Superior temporal gyrus (tissue), 1 donor: ENCODE data around the gene ATG7.
"Not testable (repeated sequence)": the region's sequence is repeated elsewhere in the genome, so short reads cannot be mapped to it uniquely, and the experiment has no call there.

Experiments
- DNase-seq: peaks from one replicate; pipeline ENCODE4 v3.0.0-alpha.2; 2016; ENCODE audit errors: extremely low spot score

Gene ATG7

DNA sequence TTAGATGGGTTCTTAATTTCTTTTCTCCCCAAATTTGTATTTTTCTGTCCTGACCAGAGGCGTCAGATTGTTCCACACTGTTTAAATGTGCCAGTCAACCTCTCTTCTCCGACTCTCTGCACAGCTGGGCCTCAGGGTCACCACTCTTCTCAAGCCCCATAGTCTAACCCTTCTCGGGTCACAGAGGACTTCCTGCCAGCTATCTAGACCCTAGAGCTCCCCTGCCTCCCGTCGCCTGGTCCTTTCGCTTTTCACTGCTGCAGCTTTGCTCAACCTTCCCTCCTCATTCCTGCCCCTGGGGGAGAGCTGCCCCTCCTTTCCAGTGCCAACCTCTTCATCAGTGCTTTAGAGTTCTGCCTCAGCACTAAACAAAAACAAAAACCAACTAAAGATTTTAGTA, 151.7 kb downstream of the ATG7 start:
- DNase-seq, result no peak

DNA sequence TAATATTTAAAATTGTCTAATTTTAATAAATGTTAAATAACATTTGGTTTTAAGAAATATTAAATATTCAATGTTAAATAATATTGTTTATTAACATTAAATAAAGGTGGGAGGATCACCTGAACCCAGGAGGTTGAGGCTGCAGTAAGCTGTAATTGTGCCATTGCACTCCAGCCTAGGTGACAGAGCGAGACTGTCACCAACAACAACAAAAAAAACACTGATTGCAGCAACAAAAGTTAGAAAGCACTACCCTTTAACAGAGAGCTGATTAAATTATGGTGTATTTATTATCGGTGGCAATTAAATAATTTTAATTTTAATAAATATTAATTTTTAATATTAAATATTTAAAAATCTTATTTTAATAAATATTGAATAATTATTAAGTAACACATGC, 152.1 kb downstream of the ATG7 start:
- no peak for DNase-seq

DNA sequence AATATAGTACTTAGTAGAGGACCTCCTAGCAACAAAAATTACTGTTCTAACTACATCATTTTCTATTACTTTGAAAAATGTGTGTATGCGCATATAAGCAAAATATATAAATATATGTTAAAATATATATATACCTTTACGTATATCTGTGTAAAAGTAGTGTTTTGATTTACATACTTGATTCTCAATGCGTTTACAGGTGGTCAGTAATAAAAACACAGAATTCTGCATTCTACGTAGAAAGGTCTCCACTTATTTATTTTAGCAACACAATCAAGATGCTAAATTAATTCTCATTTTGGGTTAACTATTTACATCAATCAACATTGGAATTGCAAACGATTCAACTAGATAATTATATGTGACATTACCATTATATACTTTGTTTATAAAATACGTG, 158.0 kb downstream of the ATG7 start:
- DNase-seq, result no peak

DNA sequence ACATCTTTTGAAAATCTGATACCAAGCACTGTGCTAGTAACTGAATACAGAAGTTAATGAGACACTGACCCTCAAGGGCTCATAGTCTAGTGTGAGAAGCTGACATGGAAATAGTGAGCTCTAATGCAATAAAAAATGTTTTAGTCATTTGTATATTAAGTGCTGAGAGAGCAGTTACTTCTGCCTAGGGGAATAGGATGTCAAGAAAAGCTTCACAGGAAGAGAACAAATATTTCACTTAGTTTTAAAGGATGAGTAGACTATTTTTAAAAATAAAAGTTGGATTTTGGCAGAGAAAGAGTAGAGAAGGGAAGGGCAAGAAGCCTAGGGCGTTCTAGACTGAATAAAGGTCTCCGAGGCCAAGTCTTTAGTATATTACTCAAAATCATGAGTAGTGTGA, 158.4 kb downstream of the ATG7 start:
- DNase-seq, result no peak

DNA sequence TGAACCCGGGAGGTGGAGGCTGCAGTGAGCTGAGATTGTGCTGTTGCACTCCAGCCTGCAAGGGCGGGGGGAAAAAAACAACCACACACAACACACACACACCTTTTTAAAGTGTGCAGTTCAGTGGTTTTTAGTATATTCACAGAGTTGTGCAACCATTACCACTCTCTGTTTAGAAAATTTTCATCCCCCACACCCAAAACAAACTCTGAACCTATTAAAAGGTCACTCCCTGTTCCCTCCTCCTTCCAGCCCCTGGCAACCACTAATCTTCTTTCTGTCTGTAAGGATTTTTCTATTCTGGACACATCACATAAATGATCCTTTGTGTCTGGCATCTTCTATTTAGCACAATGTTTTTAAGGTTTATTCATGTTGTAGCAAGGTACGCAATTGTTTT, 159.1 kb downstream of the ATG7 start:
- DNase-seq, result no peak

DNA sequence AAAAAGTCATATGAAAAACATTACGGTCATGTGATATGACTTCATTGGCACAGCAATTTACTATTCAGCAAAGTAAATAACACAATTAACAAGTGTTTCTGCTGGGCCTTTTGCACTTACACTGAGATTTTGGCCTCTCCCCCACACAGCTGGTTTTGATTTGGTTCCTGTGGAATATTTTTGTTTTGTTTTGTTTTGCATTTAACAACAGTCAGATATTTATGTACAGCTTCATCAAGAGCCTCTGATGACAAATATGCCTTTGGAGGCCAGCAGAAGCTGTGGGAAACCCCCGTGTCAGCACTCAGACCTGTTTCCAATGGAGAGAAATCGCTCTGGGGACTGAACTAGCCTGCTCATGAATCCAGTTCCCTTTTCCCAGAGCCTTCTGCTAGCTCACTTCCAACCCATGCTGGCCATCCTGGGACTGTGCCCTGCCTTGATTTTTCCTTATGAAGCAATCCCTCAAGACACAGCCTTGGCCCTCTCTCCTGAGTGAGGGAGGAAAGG, 161.9 kb downstream of the ATG7 start:
- DNase-seq, result peak; percentile 77

DNA sequence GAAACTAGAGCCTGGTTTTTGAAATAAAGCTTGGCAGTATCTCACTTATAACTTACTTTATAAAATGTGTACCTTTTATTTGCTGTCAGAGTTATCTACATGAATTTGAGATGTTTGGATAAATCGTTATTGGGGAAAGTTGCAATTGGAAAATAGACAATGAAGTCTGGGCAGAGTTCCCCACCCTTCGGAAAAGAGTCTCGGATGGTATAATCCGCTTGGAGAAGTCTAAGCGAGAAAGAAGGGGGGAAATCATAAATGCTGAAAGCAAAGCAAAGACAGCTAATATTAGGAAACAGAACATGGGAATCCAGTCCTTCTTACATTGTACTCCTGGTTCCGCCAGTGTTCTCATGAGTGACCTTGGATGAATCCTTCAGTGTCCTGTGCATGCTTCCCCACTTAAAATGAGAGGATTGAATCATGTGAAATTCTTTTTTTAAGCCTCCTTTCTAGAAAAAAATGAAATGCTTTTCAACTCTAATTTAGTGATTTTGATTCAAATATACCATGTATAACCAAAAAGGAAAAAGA, 162.4 kb downstream of the ATG7 start:
- DNase-seq, result peak; percentile 37

DNA sequence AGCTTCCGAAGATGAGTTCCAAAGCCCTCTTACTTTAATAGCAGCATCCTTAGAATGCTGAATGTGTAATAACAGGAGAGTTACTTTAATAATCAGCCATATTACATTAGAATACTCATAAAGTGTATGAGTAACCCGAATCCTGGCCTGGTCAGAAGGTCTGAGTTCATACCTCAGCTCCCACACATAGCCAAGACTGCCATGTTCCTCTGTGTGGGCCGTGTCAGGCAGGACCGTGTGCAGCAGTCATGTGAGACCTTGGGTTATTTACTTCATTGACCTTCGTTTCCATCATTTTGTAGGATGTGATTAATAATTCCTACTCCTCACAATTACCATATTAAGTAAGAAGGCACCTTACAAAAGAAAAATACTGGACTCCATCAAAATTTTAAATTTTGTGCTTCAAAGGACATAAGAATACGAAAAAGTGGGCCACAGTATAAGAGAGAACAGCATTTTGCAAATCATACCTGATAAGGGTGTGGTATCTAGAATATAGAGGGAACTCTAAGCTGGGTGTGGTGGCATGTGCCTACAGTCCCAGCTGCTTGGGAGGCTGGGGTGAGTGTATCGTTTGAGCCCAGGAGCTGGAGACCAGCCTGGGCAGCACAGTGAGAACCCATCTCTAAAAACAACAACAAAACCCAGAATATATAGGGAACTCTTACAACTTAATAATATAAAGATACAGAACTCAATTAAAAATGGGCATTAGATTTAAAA, 163.4 kb downstream of the ATG7 start:
- no peak for DNase-seq

DNA sequence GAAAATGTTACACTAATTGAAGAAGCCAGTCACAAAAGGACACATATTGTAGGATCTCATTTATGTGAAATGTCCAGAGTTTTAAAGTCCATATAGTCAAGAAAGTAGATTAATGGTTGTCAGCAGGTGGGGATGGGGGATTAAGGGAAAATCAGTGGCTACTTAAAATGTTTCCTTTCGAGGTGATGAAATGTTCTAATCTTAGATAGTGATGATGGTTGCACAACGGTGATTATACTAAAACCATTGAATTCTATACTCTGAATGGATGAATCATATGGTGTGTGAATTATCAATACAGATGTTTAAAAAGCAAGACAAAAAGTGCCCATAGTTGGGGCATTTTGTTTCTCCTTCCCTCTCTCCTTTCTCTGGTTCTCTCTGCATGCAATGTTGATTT, 164.6 kb downstream of the ATG7 start:
- DNase-seq, result no peak

DNA sequence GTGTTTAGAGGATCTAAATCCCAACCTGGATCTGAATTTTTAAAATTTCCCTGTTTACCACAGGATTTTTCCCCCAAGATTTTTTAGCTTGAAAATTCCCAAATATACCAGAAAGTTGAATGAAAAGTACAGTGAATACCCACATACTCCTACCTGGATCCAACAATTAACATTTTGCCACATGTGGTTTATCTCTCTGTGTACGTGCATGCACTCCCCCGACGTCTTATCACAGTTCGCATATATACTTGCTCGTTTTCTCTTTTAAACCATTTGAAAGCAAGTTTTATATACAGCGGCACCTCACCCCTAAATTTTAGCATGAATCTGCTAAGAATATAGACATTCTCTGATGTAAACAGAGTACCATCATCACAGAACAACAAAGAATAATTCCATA, 165.3 kb downstream of the ATG7 start:
- DNase-seq, result no peak

DNA sequence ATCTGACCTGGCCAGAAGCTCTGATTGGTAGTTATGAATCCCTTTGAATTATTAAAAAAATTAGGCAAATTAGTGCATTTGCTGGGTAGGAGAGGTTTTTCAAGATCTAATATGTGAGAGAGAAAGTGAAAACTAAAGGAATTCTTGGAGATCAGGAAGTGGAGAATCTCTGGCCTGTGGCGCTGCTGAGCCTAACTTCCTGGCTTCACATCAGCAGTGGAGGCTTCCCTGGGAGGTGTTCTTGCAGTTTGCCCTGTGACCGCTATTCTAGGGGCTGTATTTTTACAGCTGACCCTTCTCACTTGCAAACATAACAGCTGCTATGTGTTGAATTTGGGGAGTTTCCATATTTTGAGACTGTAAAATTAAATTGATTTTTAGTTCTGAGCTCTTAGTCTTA, 166.4 kb downstream of the ATG7 start:
- no peak for DNase-seq

DNA sequence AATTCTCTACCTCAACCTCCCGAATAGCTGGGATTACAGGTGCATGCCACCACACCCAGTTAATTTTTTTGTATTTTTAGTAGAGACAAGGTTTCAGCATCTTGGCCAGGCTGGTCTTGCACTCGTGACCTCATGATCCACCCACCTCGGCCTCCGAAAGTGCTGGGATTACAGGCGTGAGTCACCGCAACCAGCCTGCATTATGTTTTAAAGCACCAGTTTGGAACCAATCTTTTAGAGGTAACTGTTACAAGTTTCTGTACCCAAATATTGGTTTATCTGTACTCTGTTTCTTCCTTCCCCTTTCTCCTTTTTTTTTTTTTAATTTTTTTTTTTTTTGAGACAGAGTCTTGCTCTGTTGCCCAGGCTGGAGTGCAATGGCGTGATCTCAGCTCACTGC, 169.1 kb downstream of the ATG7 start:
- DNase-seq, result not testable (repeated sequence)

DNA sequence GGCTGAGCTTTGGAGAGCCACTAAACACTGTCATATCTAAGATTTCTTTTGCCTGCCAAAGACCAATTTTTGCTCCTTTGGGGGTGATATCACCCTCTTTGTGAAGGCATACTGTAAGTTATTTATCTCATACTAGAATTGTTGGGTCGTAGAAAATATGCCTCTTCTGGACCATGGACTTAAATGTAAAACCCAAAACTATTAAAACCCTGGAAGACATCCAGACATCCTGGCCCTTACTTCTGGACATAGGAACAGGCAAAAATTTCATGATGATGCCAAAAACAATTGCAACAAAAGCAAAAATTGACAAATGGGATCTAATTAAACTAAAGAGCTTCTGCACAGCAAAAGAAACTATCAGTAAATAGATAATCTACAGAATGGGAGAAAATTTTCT, 172.2 kb downstream of the ATG7 start:
- no peak for DNase-seq

DNA sequence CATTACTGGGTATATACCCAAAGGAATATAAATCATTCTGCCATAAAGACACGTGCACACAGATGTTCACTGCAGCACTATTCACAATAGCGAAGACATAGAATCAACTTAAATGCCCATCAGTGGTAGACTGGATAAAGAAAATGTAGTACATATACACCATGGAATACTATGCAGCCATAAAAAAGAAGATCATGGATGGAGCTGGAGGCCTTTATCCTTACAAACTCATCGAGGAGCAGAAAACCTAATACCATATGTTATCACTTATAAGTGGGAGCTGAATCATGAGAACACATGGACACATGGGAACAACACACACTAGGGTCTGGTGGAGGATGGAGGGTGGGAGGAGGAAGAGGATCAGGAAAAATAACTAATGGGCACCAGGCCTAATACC, 173.0 kb downstream of the ATG7 start:
- not testable (repeated sequence) for DNase-seq

DNA sequence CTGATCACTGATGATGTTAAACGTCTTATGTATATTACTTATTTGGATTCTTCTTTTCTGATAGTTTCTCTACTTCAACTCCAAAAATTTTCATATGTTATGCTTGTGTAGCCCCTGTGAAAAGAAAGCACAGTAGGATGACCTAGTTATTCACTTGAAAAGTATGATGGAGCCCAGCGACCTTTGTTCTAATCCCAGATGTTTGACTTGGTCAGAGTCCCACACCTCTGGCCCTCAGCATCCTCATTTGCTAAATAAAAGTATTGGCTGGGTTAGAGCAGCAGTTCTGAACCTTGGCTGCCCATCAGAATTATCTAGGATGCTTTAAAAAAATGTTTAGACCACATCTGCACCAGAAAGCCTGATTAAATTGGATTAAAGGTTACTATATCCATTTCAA, 173.7 kb downstream of the ATG7 start:
- DNase-seq, result no peak

DNA sequence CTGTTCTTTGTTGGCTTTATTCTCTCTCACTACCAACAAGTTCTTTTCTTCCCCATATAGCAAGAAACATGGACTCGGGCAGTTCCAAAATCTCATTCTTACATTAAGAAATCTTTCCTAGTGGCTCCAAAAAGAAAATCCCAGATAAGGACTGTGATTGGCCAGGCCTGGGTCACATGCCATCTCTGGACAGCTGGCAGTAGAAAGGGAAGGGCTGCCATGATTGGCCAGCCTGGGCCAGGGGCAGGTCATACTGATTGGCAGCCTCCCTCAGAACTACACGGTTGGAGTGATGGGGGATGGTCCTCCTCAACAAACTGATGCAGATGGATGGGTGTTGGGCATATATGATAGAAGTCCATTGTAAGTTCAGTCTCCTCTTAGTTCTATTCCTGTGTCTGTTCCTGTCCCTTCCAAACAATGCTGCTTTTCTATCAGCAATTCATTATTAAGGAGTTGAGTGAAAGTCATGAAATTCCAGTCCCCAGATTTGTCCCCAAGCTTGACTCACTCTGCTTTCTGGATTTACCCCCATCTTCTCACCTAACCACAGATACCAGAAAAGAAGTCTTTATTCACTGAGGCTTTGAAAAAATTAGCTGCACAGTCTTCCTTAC, 175.5 kb downstream of the ATG7 start:
- DNase-seq, result no peak

DNA sequence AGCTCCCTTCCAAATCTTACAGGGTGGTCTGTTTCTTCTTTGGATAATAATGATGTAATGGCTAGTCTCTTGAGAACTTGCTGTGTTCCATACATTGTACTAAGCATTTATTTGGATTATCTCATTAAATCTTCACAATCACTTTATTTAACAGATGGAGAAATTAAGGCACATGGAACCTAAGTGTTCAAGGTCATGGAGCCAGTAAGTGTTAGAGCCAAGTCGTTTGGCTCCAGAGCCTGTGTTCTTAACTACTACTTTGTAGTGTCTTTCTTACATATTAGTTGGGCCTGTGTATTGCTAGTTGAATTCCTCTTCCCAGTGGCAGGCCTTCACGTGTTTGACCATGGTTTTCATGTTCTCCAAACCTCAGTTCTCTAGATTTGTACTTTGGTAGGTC, 177.8 kb downstream of the ATG7 start:
- DNase-seq, result no peak

DNA sequence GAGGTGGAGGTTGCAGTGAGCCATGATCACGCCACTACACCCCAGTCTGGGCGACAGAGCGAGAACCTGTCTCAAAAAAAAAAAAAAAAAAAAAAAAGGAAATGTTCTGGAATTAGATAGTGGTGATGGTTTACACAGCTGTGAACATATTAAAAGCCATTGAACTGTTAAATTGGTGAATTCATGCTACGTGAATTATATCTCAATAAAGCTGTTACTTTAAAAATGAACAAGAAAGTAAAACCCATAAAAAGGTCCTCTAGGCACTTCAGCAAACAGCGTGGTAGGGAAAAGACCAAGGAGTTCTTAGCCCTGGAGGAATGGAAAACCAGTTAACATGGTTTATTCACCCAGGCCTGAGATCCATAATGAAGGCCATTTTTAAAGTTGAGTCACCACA, 180.1 kb downstream of the ATG7 start:
- DNase-seq, result no peak

DNA sequence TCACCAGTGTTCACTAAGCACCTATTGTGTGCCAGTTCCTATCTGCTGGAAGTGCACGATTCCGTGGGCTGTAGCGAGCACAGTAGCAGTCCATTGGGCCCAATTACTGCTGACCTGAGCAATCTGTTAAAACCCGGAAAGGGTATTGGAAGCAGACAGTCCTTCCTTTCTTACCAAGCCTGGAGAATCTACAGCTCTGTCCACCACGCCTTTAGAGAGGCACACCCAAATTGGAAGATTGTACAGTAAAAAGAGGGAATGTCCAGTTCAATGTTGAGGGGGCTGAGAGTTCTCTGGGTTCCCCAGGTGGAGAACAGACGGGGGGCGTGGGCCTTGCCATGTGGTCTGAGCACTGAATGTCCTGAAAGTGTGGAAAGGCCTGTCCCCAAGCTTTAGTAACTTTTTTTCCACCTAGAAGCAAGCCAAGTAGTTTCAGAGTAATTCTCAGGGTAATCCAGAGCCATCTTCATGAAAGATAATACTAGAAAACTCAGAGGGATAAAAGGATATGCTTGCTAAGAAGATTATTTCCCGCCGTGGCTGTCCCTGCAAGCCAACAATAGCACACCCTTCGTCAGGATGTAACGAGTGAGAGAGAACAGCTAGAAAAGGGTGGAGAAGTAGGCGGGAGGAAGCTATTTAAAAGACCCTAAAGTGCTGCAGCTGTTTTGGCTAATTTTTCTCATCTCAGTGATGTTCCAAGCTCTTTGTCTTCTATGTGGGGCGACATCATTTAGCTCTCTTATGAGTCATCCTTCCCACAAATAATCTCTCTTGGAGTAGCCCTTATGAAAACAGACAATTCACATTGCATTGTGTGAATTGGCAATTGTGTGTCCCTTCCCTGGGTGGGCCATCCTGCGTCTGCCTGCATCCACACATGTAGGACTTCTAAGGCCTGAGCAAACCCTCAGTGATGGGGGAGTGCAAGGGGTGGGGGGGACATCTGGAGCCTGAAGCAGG, 181.0 kb downstream of the ATG7 start:
- DNase-seq, result peak; percentile 86

DNA sequence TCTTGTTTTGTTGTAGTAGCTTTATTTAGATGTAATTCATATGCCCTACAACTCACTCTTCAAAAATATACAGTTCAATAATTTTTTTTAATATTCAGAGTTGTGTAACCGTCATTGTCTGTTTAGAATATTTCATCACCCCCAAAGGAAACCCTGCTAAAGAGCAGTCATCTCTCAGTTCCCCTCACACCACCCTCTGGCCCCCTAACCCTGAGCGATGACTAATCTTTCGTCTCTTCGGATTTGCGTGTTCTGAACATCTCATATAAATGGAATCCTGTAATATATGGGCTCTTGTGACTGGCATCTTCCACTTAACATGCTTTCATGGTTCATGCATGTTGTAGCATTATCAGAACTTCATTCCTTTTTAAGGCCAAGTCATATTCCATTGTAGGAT, 183.8 kb downstream of the ATG7 start:
- DNase-seq, result no peak

DNA sequence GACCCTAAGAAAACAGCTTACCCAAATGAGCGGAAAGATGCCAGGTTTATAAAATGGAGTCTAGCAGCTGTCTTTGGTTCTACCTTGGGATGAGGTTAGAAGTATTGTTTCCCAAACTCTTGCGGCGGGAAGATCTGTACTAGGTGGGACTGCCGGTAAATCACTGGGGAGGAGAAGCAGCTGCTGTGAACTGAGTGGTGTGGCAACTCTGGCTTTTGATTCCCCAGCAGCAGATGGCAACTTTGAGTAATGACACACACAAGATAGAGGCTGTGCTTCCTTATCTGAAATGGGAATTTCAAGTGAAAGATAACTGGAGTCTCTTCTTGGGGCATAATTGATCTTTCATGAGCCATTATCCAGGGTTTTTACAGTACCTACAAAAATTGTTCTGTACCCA, 184.9 kb downstream of the ATG7 start:
- no peak for DNase-seq

DNA sequence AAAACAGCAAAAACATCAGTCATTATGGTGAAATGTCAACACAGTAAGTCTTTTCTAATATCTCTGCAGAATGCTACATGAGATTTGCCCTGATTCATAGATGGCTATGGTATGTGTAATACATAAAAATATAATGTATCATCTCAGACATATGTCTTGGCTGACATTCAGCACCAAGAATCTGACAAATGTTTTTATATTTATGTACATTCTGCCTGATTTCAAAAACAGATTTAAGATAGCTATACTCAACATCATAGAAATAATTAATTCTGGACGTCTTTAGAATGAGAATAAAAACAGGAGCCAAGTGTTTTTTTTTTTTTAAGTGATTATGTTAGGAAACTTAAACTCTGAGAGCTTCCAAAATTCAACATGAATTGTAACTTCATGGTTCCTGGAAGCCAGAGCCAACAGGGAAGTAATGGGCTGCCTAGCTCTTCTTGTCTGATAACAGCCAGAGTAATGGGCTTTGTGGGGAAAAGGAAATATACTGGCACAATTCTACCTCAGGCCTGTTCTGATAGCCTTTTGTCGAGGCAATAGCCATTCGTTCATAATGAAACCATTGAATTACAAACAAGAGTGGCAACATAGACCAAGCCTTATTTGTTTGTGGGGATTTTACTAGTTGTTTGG, 187.1 kb downstream of the ATG7 start:
- no peak for DNase-seq
